A673 (cell line): ENCODE data around the gene ETV3.

Experiments used
- EZH2 ChIP-seq: fragments of 200-600 bp; sonication (generic); IDR thresholded peaks from 2 replicates; pipeline ENCODE4 v1.6.1; 2017; ENCODE audit warnings: borderline replicate concordance, low read depth, mild to moderate bottlenecking, mixed read lengths, antibody characterized with exemption, low read length; ENCODE audit not compliant: poor library complexity, severe bottlenecking
- TF ChIP-seq, protein P1 (sequence below): fragments of 300-800, 200-600 bp; sonication (generic); conservative IDR thresholded peaks from 2 replicates; pipeline ENCODE4 v1.5.1; 2017; ENCODE audit warnings: low read depth, mild to moderate bottlenecking, antibody characterized with exemption, low read length, moderate library complexity, mixed read lengths

DNA sequence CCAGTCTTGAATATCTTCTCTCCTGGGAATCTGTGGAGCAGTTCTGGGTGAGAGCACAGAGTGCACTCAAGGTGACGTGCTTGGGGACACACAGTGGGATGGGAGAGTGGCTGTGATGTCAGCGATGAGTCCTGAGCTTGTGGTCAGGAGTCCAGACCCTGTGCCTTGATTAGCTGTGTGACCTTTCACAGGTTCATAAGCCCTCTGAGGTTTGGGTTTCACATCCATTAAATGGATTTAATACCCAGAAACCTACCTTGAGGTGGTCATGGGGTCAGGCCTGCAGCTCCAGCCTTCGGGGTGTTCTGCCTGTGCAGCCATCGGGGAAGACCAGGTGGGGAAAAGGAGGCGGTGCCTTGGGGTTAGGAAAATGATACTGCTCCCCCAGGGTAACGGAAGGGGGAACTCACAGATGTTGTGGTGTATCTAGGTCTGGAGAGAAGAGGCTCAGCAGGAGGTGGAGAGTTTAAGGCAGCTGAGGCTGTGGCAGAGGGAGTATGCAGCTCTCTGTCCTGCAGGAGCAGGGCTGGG is 38.5 kb upstream of the ETV3 start:
- TF ChIP-seq EZH2: no peak
- TF ChIP-seq, protein P1, sequence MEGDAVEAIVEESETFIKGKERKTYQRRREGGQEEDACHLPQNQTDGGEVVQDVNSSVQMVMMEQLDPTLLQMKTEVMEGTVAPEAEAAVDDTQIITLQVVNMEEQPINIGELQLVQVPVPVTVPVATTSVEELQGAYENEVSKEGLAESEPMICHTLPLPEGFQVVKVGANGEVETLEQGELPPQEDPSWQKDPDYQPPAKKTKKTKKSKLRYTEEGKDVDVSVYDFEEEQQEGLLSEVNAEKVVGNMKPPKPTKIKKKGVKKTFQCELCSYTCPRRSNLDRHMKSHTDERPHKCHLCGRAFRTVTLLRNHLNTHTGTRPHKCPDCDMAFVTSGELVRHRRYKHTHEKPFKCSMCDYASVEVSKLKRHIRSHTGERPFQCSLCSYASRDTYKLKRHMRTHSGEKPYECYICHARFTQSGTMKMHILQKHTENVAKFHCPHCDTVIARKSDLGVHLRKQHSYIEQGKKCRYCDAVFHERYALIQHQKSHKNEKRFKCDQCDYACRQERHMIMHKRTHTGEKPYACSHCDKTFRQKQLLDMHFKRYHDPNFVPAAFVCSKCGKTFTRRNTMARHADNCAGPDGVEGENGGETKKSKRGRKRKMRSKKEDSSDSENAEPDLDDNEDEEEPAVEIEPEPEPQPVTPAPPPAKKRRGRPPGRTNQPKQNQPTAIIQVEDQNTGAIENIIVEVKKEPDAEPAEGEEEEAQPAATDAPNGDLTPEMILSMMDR: no peak
